ENCODE data around the gene FAHD1. TPM values are rescaled to one million over a fixed set of nuclear protein-coding genes. Genes with fewer than 3 reads are reported as not detected.

The FAHD1 gene
- total and polyA plus RNA-seq, 4 experiments from 2014 or later, result 7.8 to 23.2 (median 15.9) TPM

- peaks cover 5 to 8% (median 7%) of the 10 kb centered on the region in 4 donors for H3K4me1 Mint-ChIP-seq
- Histone ChIP-seq H3K4me3 (ENCODE audit: low read length in 2 of 2) (no peak overlapping the region), H3K9me3 (ENCODE audit: control insufficient read depth in 1 of 2, low read length in 2 of 2) (no peaks in the 10 kb centered on the region), H3K4me1 (ENCODE audit: insufficient read depth, low read length) (no peaks in the 10 kb centered on the region), H3K27me3 (ENCODE audit: insufficient read depth, low read length) (no peaks in the 10 kb centered on the region), H3K27ac (ENCODE audit: low read depth, low read length) (no peak overlapping the region), H3K36me3 (ENCODE audit: insufficient read depth, low read length) (peaks cover 41% of the 10 kb centered on the region)
- peaks cover 35 to 48% of the 10 kb centered on the region in 2 donors for H3K36me3 Mint-ChIP-seq
- H3K27me3 Mint-ChIP-seq, result no peaks in the 10 kb centered on the region
- no peak overlapping the region for H3K4me3 Mint-ChIP-seq
- intact Hi-C loops (cut with micrococcal nuclease), result no loop called here
- DNase-seq, result no peak
- ChIA-PET CTCF (ENCODE audit: partially characterized antibody) (interaction anchor here (0.9 kb wide), 1 partner anchor 105 kb away, joined by 3 read pairs; no protein-coding TSS in a partner anchor), POLR2A (ENCODE audit: partially characterized antibody) (interaction anchor here (1.0 to 1.1 kb wide), 2 partner anchors 358 to 404 kb away, joined by 3 read pairs; partner anchors contain the start of gene PGP)
- H3K9me3 Mint-ChIP-seq, result peaks cover 0 to 3% (median 0%) of the 10 kb centered on the region in 8 donors
- no peak overlapping the region for H3K27ac Mint-ChIP-seq
Measured at GRCh38 chr16:1810536-1810935, 16.5 kb upstream of the FAHD1 start.

DNA sequence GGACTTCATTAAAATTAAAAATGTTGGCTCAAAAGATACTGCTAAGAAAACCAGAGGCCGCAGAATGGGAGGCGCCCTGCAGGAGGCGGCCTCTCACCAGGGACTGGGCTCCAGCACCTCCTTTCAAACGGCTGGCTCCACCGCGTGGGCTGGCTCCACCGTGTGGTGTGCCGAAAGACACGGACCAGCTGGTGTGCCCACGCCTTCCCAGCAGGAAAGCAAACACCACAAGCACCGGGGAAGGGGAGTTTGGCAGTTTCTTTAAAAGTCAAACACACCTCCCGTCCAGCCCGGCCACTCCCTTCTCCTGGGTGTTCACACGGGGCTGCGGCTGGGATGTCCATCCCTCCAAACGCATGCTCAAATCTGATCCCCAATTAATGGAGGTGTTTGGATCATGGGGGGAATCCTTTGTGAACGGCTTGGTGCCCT is 14.3 kb upstream of the FAHD1 start:
- H3K27ac ChIP-seq (ENCODE audit: low read depth, low read length), result no peak overlapping the region
- H3K9me3 Mint-ChIP-seq, result no peaks in the 10 kb centered on the region
- H3K27me3 ChIP-seq (ENCODE audit: insufficient read depth, low read length), result no peaks in the 10 kb centered on the region
- no peak overlapping the region for H3K4me3 ChIP-seq (ENCODE audit: low read length in 2 of 2)
- POLR2A ChIA-PET (ENCODE audit: partially characterized antibody), result interaction anchor here (2.1 kb wide), 1 partner anchor 12 kb away, joined by 5 read pairs; no protein-coding TSS in a partner anchor
- CTCF ChIA-PET (ENCODE audit: partially characterized antibody), result interaction anchor here (1.6 kb wide), 1 partner anchor 30 kb away, joined by 5 read pairs; the partner anchor contains the start of genes NUBP2 and SPSB3
- no peak overlapping the region for H3K4me3 Mint-ChIP-seq
- peak; percentile 30 to 57 (median 39) for DNase-seq
- no peaks in the 10 kb centered on the region for H3K27me3 Mint-ChIP-seq
- intact Hi-C loops (cut with micrococcal nuclease), result no loop called here
- H3K9me3 ChIP-seq (ENCODE audit: control insufficient read depth in 1 of 2, low read length in 2 of 2), result no peaks in the 10 kb centered on the region
- peaks cover 5 to 8% (median 7%) of the 10 kb centered on the region in 4 donors for H3K4me1 Mint-ChIP-seq
- H3K27ac Mint-ChIP-seq, result peak overlapping the region in 1 of 7 donors; percentile 71
- peaks cover 19 to 42% of the 10 kb centered on the region in 2 donors for H3K36me3 Mint-ChIP-seq
- no peaks in the 10 kb centered on the region for H3K4me1 ChIP-seq (ENCODE audit: insufficient read depth, low read length)
- H3K36me3 ChIP-seq (ENCODE audit: insufficient read depth, low read length), result peaks cover 41% of the 10 kb centered on the region

- Mint-ChIP-seq H3K27me3 (no peaks in the 10 kb centered on the region), H3K4me1 (peaks cover 5 to 8% (median 7%) of the 10 kb centered on the region in 4 donors), H3K27ac (no peak overlapping the region), H3K4me3 (no peak overlapping the region), H3K36me3 (peaks cover 14 to 34% of the 10 kb centered on the region in 2 donors), H3K9me3 (no peaks in the 10 kb centered on the region)
- no peaks in the 10 kb centered on the region for H3K4me1 ChIP-seq (ENCODE audit: insufficient read depth, low read length)
- no peak overlapping the region for H3K4me3 ChIP-seq (ENCODE audit: low read length in 2 of 2)
- H3K27ac ChIP-seq (ENCODE audit: low read depth, low read length), result no peak overlapping the region
- ChIA-PET POLR2A (ENCODE audit: partially characterized antibody) (interaction anchor here (1.1 kb wide), 1 partner anchor 10 kb away, joined by 3 read pairs; no protein-coding TSS in a partner anchor), CTCF (ENCODE audit: partially characterized antibody) (no interaction called here)
- no peaks in the 10 kb centered on the region for H3K9me3 ChIP-seq (ENCODE audit: control insufficient read depth in 1 of 2, low read length in 2 of 2)
- DNase-seq, result no peak
- intact Hi-C loops (cut with micrococcal nuclease), result no loop called here
- no peaks in the 10 kb centered on the region for H3K27me3 ChIP-seq (ENCODE audit: insufficient read depth, low read length)
- H3K36me3 ChIP-seq (ENCODE audit: insufficient read depth, low read length), result peaks cover 33% of the 10 kb centered on the region
Measured at GRCh38 chr16:1815461-1815860, 11.5 kb upstream of the FAHD1 start.

GRCh38 chr16:1816396-1817275 is 10.4 kb upstream of the FAHD1 start:
- Histone ChIP-seq H3K36me3 (ENCODE audit: insufficient read depth, low read length) (peaks cover 38% of the 10 kb centered on the region), H3K4me3 (ENCODE audit: low read length in 2 of 2) (no peak overlapping the region), H3K27ac (ENCODE audit: low read depth, low read length) (no peak overlapping the region), H3K9me3 (ENCODE audit: control insufficient read depth in 1 of 2, low read length in 2 of 2) (no peaks in the 10 kb centered on the region), H3K27me3 (ENCODE audit: insufficient read depth, low read length) (no peaks in the 10 kb centered on the region), H3K4me1 (ENCODE audit: insufficient read depth, low read length) (no peaks in the 10 kb centered on the region)
- Mint-ChIP-seq H3K4me3 (no peak overlapping the region), H3K4me1 (peaks cover 5 to 8% (median 7%) of the 10 kb centered on the region in 4 donors), H3K27ac (no peak overlapping the region), H3K36me3 (peaks cover 14 to 31% of the 10 kb centered on the region in 2 donors), H3K27me3 (no peaks in the 10 kb centered on the region), H3K9me3 (no peaks in the 10 kb centered on the region)
- no peak for DNase-seq
- POLR2A ChIA-PET (ENCODE audit: partially characterized antibody), result interaction anchor here (1.1 kb wide), 1 partner anchor 9 kb away, joined by 3 read pairs; no protein-coding TSS in a partner anchor
- intact Hi-C loops (cut with micrococcal nuclease), result no loop called here
- CTCF ChIA-PET (ENCODE audit: partially characterized antibody), result no interaction called here

- CTCF ChIA-PET (ENCODE audit: partially characterized antibody), result no interaction called here
- Mint-ChIP-seq H3K4me1 (peaks cover 5 to 8% (median 7%) of the 10 kb centered on the region in 4 donors), H3K36me3 (peaks cover 14 to 31% of the 10 kb centered on the region in 2 donors), H3K27me3 (no peaks in the 10 kb centered on the region), H3K9me3 (no peaks in the 10 kb centered on the region), H3K4me3 (peak overlapping the region in 1 of 8 donors; percentile 9), H3K27ac (no peak overlapping the region)
- Histone ChIP-seq H3K4me1 (ENCODE audit: insufficient read depth, low read length) (no peaks in the 10 kb centered on the region), H3K9me3 (ENCODE audit: control insufficient read depth in 1 of 2, low read length in 2 of 2) (no peaks in the 10 kb centered on the region), H3K27me3 (ENCODE audit: insufficient read depth, low read length) (no peaks in the 10 kb centered on the region), H3K36me3 (ENCODE audit: insufficient read depth, low read length) (peaks cover 43% of the 10 kb centered on the region), H3K4me3 (ENCODE audit: low read length in 2 of 2) (no peak overlapping the region), H3K27ac (ENCODE audit: low read depth, low read length) (no peak overlapping the region)
- intact Hi-C loops (cut with micrococcal nuclease), result no loop called here
- no peak for DNase-seq
- POLR2A ChIA-PET (ENCODE audit: partially characterized antibody), result no interaction called here
Measured at GRCh38 chr16:1817276-1817589, 9.8 kb upstream of the FAHD1 start.

DNA sequence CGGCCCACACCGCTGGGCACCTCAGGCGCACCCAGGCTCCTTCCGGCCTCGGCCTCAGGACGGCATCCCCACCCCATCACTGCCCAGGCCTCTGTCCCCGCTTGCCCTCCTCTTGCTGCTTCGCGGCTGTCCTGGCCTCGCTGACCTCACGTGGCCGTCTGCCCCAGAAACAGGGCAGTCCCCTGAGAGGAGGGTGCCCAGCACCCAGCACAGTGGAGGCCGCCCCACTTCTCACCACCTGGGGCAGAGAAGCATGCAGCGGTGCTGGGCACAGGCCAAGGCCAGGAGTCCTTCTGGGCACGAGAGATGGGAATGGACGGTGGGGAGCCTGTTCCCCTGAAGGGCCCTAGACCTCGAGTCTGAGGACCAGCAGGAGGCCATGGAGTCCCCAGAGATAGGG is 9.3 kb upstream of the FAHD1 start:
- Histone ChIP-seq H3K36me3 (ENCODE audit: insufficient read depth, low read length) (peaks cover 47% of the 10 kb centered on the region), H3K27ac (ENCODE audit: low read depth, low read length) (no peak overlapping the region), H3K9me3 (ENCODE audit: control insufficient read depth in 1 of 2, low read length in 2 of 2) (no peaks in the 10 kb centered on the region), H3K4me3 (ENCODE audit: low read length in 2 of 2) (no peak overlapping the region), H3K27me3 (ENCODE audit: insufficient read depth, low read length) (no peaks in the 10 kb centered on the region), H3K4me1 (ENCODE audit: insufficient read depth, low read length) (no peaks in the 10 kb centered on the region)
- Mint-ChIP-seq H3K4me1 (peaks cover 5 to 8% (median 7%) of the 10 kb centered on the region in 4 donors), H3K4me3 (no peak overlapping the region), H3K27me3 (no peaks in the 10 kb centered on the region), H3K36me3 (peaks cover 14 to 34% of the 10 kb centered on the region in 2 donors), H3K9me3 (no peaks in the 10 kb centered on the region), H3K27ac (no peak overlapping the region)
- POLR2A ChIA-PET (ENCODE audit: partially characterized antibody), result no interaction called here
- no peak for DNase-seq
- intact Hi-C loops (cut with micrococcal nuclease), result no loop called here
- CTCF ChIA-PET (ENCODE audit: partially characterized antibody), result no interaction called here

GRCh38 chr16:1818204-1818872 is 8.7 kb upstream of the FAHD1 start:
- Mint-ChIP-seq H3K27ac (no peak overlapping the region), H3K4me3 (no peak overlapping the region), H3K4me1 (peaks cover 2 to 5% (median 3%) of the 10 kb centered on the region in 4 donors), H3K27me3 (no peaks in the 10 kb centered on the region), H3K36me3 (peaks cover 10 to 30% of the 10 kb centered on the region in 2 donors), H3K9me3 (no peaks in the 10 kb centered on the region)
- CTCF ChIA-PET (ENCODE audit: partially characterized antibody), result no interaction called here
- intact Hi-C loops (cut with micrococcal nuclease), result no loop called here
- no peak overlapping the region for H3K27ac ChIP-seq (ENCODE audit: low read depth, low read length)
- H3K9me3 ChIP-seq (ENCODE audit: control insufficient read depth in 1 of 2, low read length in 2 of 2), result no peaks in the 10 kb centered on the region
- H3K27me3 ChIP-seq (ENCODE audit: insufficient read depth, low read length), result no peaks in the 10 kb centered on the region
- H3K4me3 ChIP-seq (ENCODE audit: low read length in 2 of 2), result no peak overlapping the region
- no peak for DNase-seq
- H3K36me3 ChIP-seq (ENCODE audit: insufficient read depth, low read length), result peaks cover 49% of the 10 kb centered on the region
- H3K4me1 ChIP-seq (ENCODE audit: insufficient read depth, low read length), result no peaks in the 10 kb centered on the region
- POLR2A ChIA-PET (ENCODE audit: partially characterized antibody), result no interaction called here
